HG03097 (cell line): ENCODE measurements around the gene EFNA2.
"Not testable (repeated sequence)": the region's sequence is repeated elsewhere in the genome, so short reads cannot be mapped to it uniquely, and the experiment has no call there.

Experiments
- ATAC-seq: cut with Tn5 transposase; IDR thresholded peaks from one replicate; pipeline ENCODE4 v1.9.1; 2021; ENCODE audit not compliant: unreplicated experiment, low FRiP score

Gene EFNA2

GRCh38 chr19:1294688-1295087, 9.0 kb downstream of the EFNA2 start:
- ATAC-seq, result no peak

- no peak for ATAC-seq
These were observed 9.7 kb downstream of the EFNA2 start for GRCh38 chr19:1295169-1296012.

GRCh38 chr19:1296078-1296477, 10.4 kb downstream of the EFNA2 start:
- ATAC-seq, result no peak

- ATAC-seq, result no peak
These were observed 11.1 kb downstream of the EFNA2 start for GRCh38 chr19:1296575-1297271.

GRCh38 chr19:1298235-1298634, 12.6 kb downstream of the EFNA2 start:
- no peak for ATAC-seq

- no peak for ATAC-seq
These were observed 14.1 kb downstream of the EFNA2 start for GRCh38 chr19:1299801-1300200.

- ATAC-seq, result no peak
These were observed 15.2 kb downstream of the EFNA2 start for GRCh38 chr19:1300744-1301490.

- ATAC-seq, result no peak
These were observed 17.0 kb downstream of the EFNA2 start for GRCh38 chr19:1302533-1303239.

GRCh38 chr19:1304197-1304924, 18.7 kb downstream of the EFNA2 start:
- no peak for ATAC-seq

GRCh38 chr19:1305354-1305753, 19.7 kb downstream of the EFNA2 start:
- ATAC-seq, result not testable (repeated sequence)

GRCh38 chr19:1307320-1307719, 21.6 kb downstream of the EFNA2 start:
- ATAC-seq, result no peak

- no peak for ATAC-seq
These were observed 22.2 kb downstream of the EFNA2 start for GRCh38 chr19:1307755-1308303.

- no peak for ATAC-seq
These were observed 23.0 kb downstream of the EFNA2 start for GRCh38 chr19:1308718-1309117.

- no peak for ATAC-seq
These were observed 24.5 kb downstream of the EFNA2 start for GRCh38 chr19:1309977-1310852.

GRCh38 chr19:1310853-1311180, 25.1 kb downstream of the EFNA2 start:
- no peak for ATAC-seq

GRCh38 chr19:1311543-1312091, 25.9 kb downstream of the EFNA2 start:
- no peak for ATAC-seq

GRCh38 chr19:1312767-1313694, 27.4 kb downstream of the EFNA2 start:
- no peak for ATAC-seq
